Pons (tissue), 1 donor: ENCODE results near the gene BCR.

Source experiments
- DNase-seq: peaks from one replicate; pipeline ENCODE4 v3.0.0-alpha.2; 2016; ENCODE audit warnings: low spot score

Gene BCR

GRCh38 chr22:23245045-23245798 is 64.9 kb downstream of the BCR start:
- DNase-seq = no peak

- DNase-seq = no peak
These were observed 65.5 kb downstream of the BCR start for GRCh38 chr22:23245799-23246136.

GRCh38 chr22:23246982-23247766 is 66.9 kb downstream of the BCR start:
- no peak for DNase-seq

- DNase-seq = no peak
These were observed 68.3 kb downstream of the BCR start for GRCh38 chr22:23248583-23248982.

- no peak for DNase-seq
These were observed 69.9 kb downstream of the BCR start for GRCh38 chr22:23250056-23250784.

- DNase-seq = no peak
These were observed 70.6 kb downstream of the BCR start for GRCh38 chr22:23250785-23251363.

- no peak for DNase-seq
These were observed 71.3 kb downstream of the BCR start for GRCh38 chr22:23251445-23252093.

- DNase-seq = no peak
These were observed 73.3 kb downstream of the BCR start for GRCh38 chr22:23253475-23254055.

- no peak for DNase-seq
These were observed 75.3 kb downstream of the BCR start for GRCh38 chr22:23255506-23256170.

- DNase-seq = no peak
These were observed 76.0 kb downstream of the BCR start for GRCh38 chr22:23256171-23256932.

GRCh38 chr22:23256986-23257888 is 76.9 kb downstream of the BCR start:
- no peak for DNase-seq

- DNase-seq = no peak
These were observed 77.8 kb downstream of the BCR start for GRCh38 chr22:23257889-23258825.

- DNase-seq = no peak
These were observed 78.5 kb downstream of the BCR start for GRCh38 chr22:23258826-23259170.

- DNase-seq = no peak
These were observed 79.8 kb downstream of the BCR start for GRCh38 chr22:23259916-23260644.

GRCh38 chr22:23260645-23261581 is 80.6 kb downstream of the BCR start:
- DNase-seq = no peak

- no peak for DNase-seq
These were observed 81.7 kb downstream of the BCR start for GRCh38 chr22:23261900-23262450.
